DMS 273 (cell line): ENCODE results near the gene TMPRSS4.

ENCODE experiments used
- DNase-seq: peaks from one replicate; lab custom pipeline; 2025; ENCODE audit not compliant: unreplicated experiment; lab: John Stamatoyannopoulos, UW

Gene TMPRSS4

DNA sequence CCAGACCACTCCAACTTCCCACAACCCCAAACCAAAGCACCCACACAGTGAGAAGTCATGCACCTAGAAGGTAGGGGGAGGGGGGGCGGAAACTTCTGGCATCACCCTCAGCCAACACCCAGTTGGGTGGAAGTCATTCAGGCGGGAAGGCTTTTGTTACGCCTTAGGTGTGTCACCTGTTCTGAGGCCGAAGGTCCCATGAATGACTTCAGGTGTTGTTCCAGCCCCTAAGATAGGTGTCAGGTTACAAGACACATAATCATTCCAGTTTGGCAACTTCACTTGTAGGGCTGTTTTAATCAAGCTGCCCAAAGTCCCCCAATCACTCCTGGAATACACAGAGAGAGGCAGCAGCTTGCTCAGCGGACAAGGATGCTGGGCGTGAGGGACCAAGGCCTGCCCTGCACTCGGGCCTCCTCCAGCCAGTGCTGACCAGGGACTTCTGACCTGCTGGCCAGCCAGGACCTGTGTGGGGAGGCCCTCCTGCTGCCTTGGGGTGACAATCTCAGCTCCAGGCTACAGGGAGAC lies at the start of gene TMPRSS4:
TMPRSS4 (plus strand) TSS at position 325 of the 528 bp plus-strand sequence. CDS start 225 bp downstream, outside the sequence.
- no peak for DNase-seq

GRCh38 chr11:118027694-118028093 lies 49.2 kb upstream of the TMPRSS4 start:
- no peak for DNase-seq

GRCh38 chr11:118028626-118029025 lies 48.3 kb upstream of the TMPRSS4 start:
- no peak for DNase-seq

- no peak for DNase-seq
Observed at GRCh38 chr11:118033443-118033842, 43.4 kb upstream of the TMPRSS4 start.

DNA sequence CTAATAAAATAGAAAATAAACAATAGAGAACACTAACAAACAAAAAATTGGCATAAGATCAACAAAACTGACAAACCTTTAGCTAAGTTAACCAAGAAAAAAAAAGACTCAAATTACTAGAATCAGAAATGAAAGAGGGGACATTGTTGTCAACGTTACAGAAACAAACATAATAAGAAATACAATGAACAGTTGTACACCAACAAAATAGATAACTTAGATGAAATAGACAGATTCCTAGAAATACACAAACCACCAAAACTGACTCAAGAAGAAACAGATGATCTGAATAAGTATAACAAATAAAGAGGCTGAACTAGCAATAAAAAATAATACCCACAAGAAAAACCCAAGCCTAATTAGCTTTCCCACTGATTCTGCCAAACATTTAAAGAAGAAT lies 34.7 kb upstream of the TMPRSS4 start:
- DNase-seq: no peak

GRCh38 chr11:118042796-118043195 lies 34.1 kb upstream of the TMPRSS4 start:
- DNase-seq: no peak

GRCh38 chr11:118045191-118045590 lies 31.7 kb upstream of the TMPRSS4 start:
- DNase-seq: no peak

DNA sequence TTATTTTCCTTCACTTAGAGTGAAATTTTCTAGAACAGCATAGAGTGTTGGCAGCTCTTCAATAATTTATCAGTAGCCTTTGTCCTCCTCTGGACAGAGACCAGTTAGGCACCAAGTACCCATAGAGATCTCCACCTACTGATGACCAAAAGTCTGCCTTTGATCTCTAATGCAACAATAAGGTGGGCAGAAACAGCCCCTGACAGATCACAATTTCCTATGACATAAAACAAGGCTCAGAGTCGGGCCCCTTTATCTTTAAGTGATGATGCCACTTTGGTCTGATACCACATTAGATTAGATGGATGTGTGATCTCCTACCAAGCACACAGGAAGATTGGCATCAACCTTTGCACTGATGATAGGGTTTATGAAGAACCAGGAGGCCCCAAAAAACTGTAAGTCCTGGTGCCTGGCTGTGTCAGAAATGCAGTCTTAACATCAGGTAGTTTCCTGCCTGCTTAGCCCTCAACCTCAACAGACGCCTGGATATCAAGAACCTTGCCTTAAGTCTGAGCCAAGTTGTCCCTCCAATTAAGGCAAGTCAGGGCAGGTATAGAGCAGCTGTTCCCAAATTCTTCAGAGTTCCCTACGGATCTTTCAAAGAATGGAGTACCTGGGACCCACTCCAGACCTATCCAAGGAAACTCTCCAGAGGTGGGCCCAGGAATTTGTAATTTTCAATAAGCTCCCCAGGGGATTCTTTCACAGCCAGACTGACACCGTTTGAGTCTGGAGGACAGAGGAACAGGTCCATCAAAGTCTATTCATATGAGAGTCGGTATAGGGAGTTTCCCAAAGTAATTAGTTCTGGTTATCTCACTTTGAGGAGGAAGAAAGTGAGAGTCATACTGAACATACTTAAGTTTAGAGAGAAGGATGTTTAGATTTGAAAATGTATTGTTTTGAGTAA lies 30.6 kb upstream of the TMPRSS4 start:
- DNase-seq: peak; percentile 72

GRCh38 chr11:118046964-118047700 lies 29.7 kb upstream of the TMPRSS4 start:
- DNase-seq: no peak

DNA sequence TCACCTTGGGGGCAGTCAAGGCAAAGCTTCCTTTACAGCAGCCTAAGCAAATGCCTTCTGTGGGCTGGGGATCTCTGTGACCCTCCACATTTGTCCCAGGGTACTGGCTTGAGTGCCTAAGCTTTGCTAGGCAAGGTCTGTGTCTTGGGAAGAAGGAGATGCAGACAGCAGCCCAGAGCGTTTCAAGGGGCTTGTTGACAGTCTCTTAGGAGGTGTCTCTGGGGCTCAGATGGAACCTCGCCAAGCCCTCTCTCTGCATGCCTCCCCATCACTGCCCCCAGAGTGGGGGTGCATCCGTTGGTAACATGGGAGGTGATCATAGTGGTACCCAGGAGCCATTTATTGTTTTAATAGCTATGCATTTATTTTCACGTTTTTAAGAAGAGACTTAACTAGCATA lies 29.1 kb upstream of the TMPRSS4 start:
- DNase-seq: no peak

DNA sequence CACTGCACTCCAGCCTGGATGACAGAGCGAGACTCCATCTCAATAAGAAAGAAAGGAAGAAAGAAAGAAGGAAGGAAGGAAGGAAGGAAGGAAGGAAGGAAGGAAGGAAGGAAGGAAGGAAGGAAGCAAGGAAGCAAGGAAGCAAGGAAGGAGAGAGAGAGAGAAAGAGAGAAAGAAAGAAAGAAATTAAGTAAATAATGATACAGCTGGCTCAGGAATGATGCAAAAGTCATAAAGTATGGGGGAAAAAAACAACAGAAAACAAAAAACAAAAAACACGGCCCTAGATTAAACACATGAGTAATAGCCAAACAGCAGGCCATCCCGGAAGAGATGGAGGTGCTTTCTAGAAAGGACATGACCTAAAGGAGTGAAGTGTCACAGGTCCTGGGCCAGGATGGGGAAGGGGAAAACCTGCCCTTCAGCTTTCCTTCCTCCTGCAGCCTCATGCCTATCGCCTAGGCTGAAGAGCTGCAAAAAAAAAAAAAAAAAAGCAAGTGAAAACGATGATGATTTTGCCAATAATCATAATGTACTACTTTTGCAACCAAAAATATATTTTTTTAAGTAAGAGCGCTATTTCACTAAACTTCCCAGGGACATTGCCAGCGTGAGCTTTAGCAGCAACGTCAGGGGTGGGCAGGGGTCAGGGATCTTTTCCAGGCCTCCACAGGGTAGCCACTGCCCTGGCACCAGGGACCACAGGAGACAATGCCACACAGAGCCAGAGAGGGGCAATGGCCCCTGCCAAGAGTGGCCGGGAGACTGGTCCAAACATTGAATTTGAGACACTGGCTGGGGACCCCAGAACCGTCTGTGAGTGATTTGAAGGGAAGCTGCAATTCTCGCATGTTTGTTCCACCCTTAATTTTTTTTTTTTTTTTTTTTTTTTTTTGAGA lies 28.2 kb upstream of the TMPRSS4 start:
- no peak for DNase-seq

DNA sequence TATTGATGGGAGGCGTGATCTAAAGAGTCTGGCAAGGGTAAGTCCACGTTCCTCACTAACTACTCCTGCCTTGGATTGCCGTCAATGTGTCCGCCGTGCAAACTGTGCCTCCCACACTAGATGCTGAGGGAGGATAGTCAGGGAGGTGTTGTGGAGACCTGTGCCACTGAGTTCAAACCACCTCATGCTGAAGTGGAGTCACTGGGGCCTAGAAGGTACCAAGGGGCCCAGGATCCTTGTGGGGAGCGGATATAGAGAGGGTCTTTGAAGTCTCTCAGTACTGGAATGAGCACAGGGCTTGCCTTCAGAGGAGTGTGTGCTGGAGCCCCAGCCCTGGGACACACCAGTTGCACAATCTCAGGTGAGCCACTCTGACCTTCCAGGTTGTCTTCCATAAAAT lies 27.1 kb upstream of the TMPRSS4 start:
- no peak for DNase-seq

GRCh38 chr11:118050208-118050891 lies 26.5 kb upstream of the TMPRSS4 start:
- DNase-seq: no peak

DNA sequence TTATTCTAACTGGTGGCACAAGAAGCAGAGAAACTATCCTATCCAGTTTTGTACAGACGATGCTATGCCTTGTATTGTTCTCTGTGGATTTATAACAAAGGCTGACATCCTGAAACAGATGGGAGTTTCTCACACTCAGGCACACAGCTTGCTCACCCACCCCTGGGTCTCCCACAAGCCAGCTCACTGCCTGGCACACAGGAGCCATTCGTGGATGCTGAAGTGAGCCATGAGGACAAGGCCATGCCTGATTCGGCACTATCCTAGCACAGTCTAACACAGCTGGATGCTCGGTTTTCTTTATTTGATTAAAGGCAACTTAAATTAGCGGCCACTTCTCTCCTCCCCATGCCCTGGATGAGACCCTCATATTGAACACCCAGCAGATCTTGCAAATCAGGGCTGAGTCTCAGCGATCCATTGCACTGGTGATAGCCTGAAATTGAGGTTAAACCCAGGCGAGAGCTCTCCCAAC lies 25.7 kb upstream of the TMPRSS4 start:
- no peak for DNase-seq

DNA sequence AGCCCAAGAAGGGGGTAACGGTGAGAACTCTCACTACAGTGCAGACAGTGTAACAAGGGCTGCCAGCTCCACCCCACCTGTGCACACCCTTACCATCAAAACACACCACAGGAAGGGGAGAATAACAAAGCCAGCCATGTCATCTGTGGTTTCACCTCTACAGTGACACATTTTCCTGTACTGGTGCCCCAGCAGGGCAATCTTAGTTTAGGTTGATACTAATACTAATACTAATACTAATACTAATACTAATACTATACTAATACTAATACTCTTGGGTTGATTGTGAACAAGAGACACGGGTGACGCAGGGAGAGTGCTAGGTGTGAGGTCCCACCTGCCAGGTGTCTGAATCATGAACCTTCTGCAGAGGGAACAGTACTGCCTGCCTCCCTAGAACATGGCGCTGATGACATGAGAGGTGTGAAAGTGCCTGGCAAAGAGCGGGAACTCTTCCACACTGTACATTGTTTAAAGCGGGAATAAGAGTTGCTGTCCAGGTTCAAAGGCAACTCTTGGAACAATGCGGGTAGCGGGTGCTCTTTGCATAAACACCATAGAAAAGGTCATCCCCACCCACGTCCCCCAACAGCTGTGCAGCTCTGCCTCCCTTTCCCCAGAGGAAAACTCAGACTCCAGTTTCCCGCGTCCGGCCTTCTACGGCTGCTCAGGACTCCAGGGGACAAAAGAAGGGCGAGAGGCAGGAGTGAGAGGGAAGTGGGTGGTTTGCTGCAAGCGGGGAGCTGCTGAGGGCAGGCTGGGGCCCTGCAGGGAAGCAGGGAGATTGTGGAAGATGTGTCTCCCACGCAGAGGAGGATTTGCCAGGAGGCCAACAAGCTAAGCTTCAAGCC lies 25.0 kb upstream of the TMPRSS4 start:
- no peak for DNase-seq

DNA sequence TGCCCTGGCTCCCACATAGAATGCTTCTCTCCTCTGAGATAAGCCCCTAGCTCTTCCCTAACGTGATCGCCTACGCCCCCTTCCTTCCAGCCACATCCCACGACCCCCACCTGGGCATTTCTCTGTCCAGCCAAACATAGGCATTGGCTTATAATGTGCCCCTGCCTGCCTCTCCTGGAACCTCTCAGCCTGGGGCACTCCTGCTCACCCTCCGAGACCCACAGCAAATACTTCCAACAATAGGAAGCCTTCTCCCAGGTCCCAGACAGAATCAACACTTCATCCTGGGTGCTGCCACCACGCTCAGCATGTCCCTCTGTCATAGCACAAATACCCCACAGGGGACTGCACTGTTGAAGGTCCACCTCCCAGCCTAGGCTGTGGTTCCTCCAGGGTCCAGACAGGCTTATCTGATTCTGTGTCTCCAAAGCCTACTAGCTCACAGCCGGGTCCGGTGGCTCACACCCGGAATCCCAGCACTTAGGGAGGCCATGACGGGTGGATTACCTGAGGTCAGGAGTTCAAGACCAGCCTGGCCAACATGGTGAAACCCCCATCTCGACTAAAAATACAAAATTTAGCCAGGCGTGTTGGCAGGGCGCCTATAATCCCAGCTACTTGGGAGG lies 24.2 kb upstream of the TMPRSS4 start:
- no peak for DNase-seq

GRCh38 chr11:118054712-118055640 lies 21.9 kb upstream of the TMPRSS4 start:
- no peak for DNase-seq

GRCh38 chr11:118055966-118056365 lies 20.9 kb upstream of the TMPRSS4 start:
- DNase-seq: no peak
